GM18861 (cell line): ENCODE measurements around the gene RAD18.
A peak's percentile ranks its signal among the peaks of the same experiment; 100 is the strongest.

Source experiments
- ATAC-seq: cut with Tn5 transposase; IDR thresholded peaks from one replicate; pipeline ENCODE4 v1.9.1; 2021; ENCODE audit not compliant: unreplicated experiment

Gene RAD18

GRCh38 chr3:8966150-8966819, 3.0 kb upstream of the RAD18 start:
- no peak for ATAC-seq

- ATAC-seq, result no peak
These were observed 1.4 kb upstream of the RAD18 start for GRCh38 chr3:8964436-8965370.

GRCh38 chr3:8962226-8962861, 928 bp downstream of the RAD18 start:
- ATAC-seq, result no peak

- no peak for ATAC-seq
These were observed 3.6 kb downstream of the RAD18 start for GRCh38 chr3:8959668-8960067.

GRCh38 chr3:8954938-8955763, 8.1 kb downstream of the RAD18 start:
- ATAC-seq, result peak; percentile 84

GRCh38 chr3:8953313-8953712, 10.0 kb downstream of the RAD18 start:
- no peak for ATAC-seq

GRCh38 chr3:8952130-8952529, 11.1 kb downstream of the RAD18 start:
- no peak for ATAC-seq

GRCh38 chr3:8945890-8946600, 17.2 kb downstream of the RAD18 start:
- no peak for ATAC-seq

- ATAC-seq, result no peak
These were observed 20.4 kb downstream of the RAD18 start for GRCh38 chr3:8942746-8943488.

GRCh38 chr3:8942115-8942514, 21.2 kb downstream of the RAD18 start:
- no peak for ATAC-seq

- no peak for ATAC-seq
These were observed 25.3 kb downstream of the RAD18 start for GRCh38 chr3:8938021-8938420.

- no peak for ATAC-seq
These were observed 25.9 kb downstream of the RAD18 start for GRCh38 chr3:8937064-8938020.

GRCh38 chr3:8932507-8932906, 30.8 kb downstream of the RAD18 start:
- no peak for ATAC-seq

GRCh38 chr3:8931342-8931741, 31.9 kb downstream of the RAD18 start:
- no peak for ATAC-seq

GRCh38 chr3:8929860-8930259, 33.4 kb downstream of the RAD18 start:
- ATAC-seq, result no peak

- no peak for ATAC-seq
These were observed 48.8 kb downstream of the RAD18 start for GRCh38 chr3:8914491-8914890.

- ATAC-seq, result no peak
These were observed 51.5 kb downstream of the RAD18 start for GRCh38 chr3:8911781-8912180.

GRCh38 chr3:8909160-8909559, 54.1 kb downstream of the RAD18 start:
- no peak for ATAC-seq
